Keratinocyte (primary cell): ENCODE measurements around the gene HELZ2. TPM values are rescaled to one million over a fixed set of nuclear protein-coding genes. Genes with fewer than 3 reads are reported as not detected.

ENCODE experiments used
- DNase-seq: peaks from one replicate; pipeline ENCODE4 v3.0.0-alpha.2; 2011; ENCODE audit warnings: low read depth, missing footprints, low spot score
- FAIRE-seq: peaks from 2 replicates; lab custom pipeline; 2011; peaks lifted over from hg19 to GRCh38; lab: Jason Lieb, UNC
- H2AFZ ChIP-seq: 2 replicates; pipeline ENCODE4 v1.6.0; 2012; ENCODE audit warnings: low read length, control low read depth, inconsistent platforms; ENCODE audit not compliant: control insufficient read depth
- H3K27ac ChIP-seq: 2 replicates; pipeline ENCODE4 v1.5.1; 2011; ENCODE audit warnings: low read length; ENCODE audit not compliant: control insufficient read depth, insufficient read depth
- H3K27me3 ChIP-seq: 3 replicates; pipeline ENCODE4 v1.6.0; 2011; ENCODE audit warnings: low read length; ENCODE audit not compliant: control insufficient read depth, insufficient read depth; ENCODE audit errors: extremely low read depth
- H3K36me3 ChIP-seq, 2 experiments: 2 replicates in 1 of 2; 3 replicates in 1 of 2; pipeline ENCODE4 v1.5.1; 2011; ENCODE audit warnings: low read length in 2 of 2, mild to moderate bottlenecking in 1 of 2; ENCODE audit not compliant: control insufficient read depth in 2 of 2, insufficient read depth in 2 of 2; ENCODE audit errors: extremely low read depth in 1 of 2
- H3K4me1 ChIP-seq: 3 replicates; pipeline ENCODE4 v1.5.1; 2011; ENCODE audit warnings: low read length; ENCODE audit not compliant: control insufficient read depth, insufficient read depth; ENCODE audit errors: extremely low read depth
- H3K4me2 ChIP-seq: 3 replicates; pipeline ENCODE4 v1.6.0; 2011; ENCODE audit warnings: low read depth, low read length; ENCODE audit not compliant: control insufficient read depth, insufficient read depth; ENCODE audit errors: extremely low read depth
- H3K4me3 ChIP-seq, 3 experiments: fragments of 200-600 bp in 1 of 3; sonication (generic) in 1 of 3; 2 replicates in 2 of 3; 3 replicates in 1 of 3; pipeline ENCODE4 v1.5.1; 2011 to 2016; ENCODE audit warnings: low read length in 3 of 3, mild to moderate bottlenecking in 3 of 3, control low read depth in 2 of 3, inconsistent platforms in 1 of 3, low read depth in 1 of 3, mixed read lengths in 1 of 3, mixed run types in 1 of 3, moderate library complexity in 1 of 3; ENCODE audit not compliant: control insufficient read depth in 2 of 3, insufficient read depth in 2 of 3; ENCODE audit errors: extremely low read depth in 1 of 3
- H3K79me2 ChIP-seq: 2 replicates; pipeline ENCODE4 v1.6.0; 2012; ENCODE audit warnings: low read length; ENCODE audit not compliant: control insufficient read depth, insufficient read depth
- H3K9ac ChIP-seq: 3 replicates; pipeline ENCODE4 v1.6.0; 2011; ENCODE audit warnings: low read length; ENCODE audit not compliant: control insufficient read depth, insufficient read depth; ENCODE audit errors: extremely low read depth
- H3K9me1 ChIP-seq: 3 replicates; pipeline ENCODE4 v1.6.0; 2011; ENCODE audit warnings: low read length; ENCODE audit not compliant: control insufficient read depth, insufficient read depth; ENCODE audit errors: extremely low read depth
- H3K9me3 ChIP-seq: 2 replicates; pipeline ENCODE4 v1.5.1; 2012; ENCODE audit warnings: low read depth, low read length; ENCODE audit not compliant: control insufficient read depth
- H4K20me1 ChIP-seq: 3 replicates; pipeline ENCODE4 v1.6.0; 2011; ENCODE audit warnings: low read length; ENCODE audit not compliant: control insufficient read depth, insufficient read depth; ENCODE audit errors: extremely low read depth
- EZH2 ChIP-seq: IDR thresholded peaks from one replicate; pipeline ENCODE4 v1.6.1; 2012; ENCODE audit warnings: inconsistent platforms, mild to moderate bottlenecking, low read length, moderate library complexity
- dilution Hi-C: fragments of 300-500 bp; cut with MboI; formaldehyde crosslinking; loops from one replicate; pipeline ENCODE4 v1.7.0; 2020; ENCODE audit warnings: low sequenced_read_pairs; ENCODE audit not compliant: extremely low pct_ligation_motif_present
- polyA plus RNA-seq, 5 experiments: library from polyadenylated mRNA; depleted of rRNA in 3 of 5; stranded (reverse) in 3 of 5; stranded (forward) in 1 of 5; unstranded in 1 of 5; fragments of >200 nt; gene quantifications; 1 replicate in 1 of 5; 2 replicates in 3 of 5; 3 replicates in 1 of 5; pipeline versions ENCODE4 v1.2.1 to v1.2.3, GENCODE V29; 2011 to 2012; ENCODE audit warnings: missing spikeins in 2 of 5, low read depth in 1 of 5, low replicate concordance in 1 of 5
- TF ChIP-seq, protein P1 (sequence below), 3 experiments: IDR thresholded peaks in 1 of 3; conservative IDR thresholded peaks in 1 of 3; optimal IDR thresholded peaks in 1 of 3; 2 replicates in 2 of 3; 3 replicates in 1 of 3; pipeline versions ENCODE3 to v1.5.1; 2011; ENCODE audit warnings: low read length in 3 of 3, mild to moderate bottlenecking in 3 of 3, moderate library complexity in 2 of 3, control low read depth in 1 of 3, inconsistent platforms in 1 of 3; ENCODE audit not compliant: insufficient read depth in 2 of 3; ENCODE audit errors: extremely low read depth in 1 of 3

The HELZ2 gene
- polyA plus RNA-seq, 1 donor (not counting 4 experiments of a cell fraction or from before 2014, with no cell fraction given), result 14.8 TPM

DNA sequence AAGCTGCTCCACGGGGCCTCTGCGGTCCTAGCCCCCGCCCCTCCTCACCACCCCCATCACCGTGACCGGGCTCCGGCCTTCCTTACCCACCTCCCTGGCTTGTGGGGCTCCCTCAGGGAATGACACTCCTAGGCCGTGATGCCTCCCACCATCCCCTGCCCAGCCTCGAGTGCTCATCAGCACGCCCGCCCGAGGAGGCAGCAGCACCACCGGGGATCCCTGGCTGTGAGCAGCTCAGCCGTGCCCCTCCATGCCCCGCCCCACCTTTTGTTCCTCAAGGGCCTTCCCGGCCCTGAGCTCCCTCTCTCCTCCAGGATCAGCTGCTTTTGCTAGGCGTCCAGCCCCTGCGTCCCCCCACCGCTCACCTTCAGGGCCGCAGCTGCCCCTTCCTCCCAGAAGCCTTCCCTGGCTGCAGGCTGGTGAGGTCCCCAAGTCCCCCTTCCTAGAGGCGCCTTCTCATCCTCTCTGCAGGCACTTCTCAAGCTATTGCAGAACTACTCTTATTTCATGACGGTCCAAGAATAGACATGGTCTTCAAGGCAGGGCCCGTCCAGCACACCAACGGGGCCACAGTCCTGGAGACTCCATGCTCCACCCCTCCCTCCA is 17.1 kb downstream of the HELZ2 start:
- Histone ChIP-seq H3K79me2 (no peaks in the 10 kb centered on the region), H3K9me1 (no peaks in the 10 kb centered on the region), H3K4me2 (no peak overlapping the region), H3K27ac (no peak overlapping the region), H3K27me3 (no peaks in the 10 kb centered on the region), H3K9ac (no peak overlapping the region), H2AFZ (no peak overlapping the region), H3K36me3 (peaks cover 21 to 23% of the 10 kb centered on the region in 2 experiments), H3K4me3 (no peak overlapping the region), H4K20me1 (no peaks in the 10 kb centered on the region), H3K9me3 (no peaks in the 10 kb centered on the region), H3K4me1 (peaks cover 16% of the 10 kb centered on the region)
- TF ChIP-seq EZH2, result no peak
- TF ChIP-seq, protein P1, sequence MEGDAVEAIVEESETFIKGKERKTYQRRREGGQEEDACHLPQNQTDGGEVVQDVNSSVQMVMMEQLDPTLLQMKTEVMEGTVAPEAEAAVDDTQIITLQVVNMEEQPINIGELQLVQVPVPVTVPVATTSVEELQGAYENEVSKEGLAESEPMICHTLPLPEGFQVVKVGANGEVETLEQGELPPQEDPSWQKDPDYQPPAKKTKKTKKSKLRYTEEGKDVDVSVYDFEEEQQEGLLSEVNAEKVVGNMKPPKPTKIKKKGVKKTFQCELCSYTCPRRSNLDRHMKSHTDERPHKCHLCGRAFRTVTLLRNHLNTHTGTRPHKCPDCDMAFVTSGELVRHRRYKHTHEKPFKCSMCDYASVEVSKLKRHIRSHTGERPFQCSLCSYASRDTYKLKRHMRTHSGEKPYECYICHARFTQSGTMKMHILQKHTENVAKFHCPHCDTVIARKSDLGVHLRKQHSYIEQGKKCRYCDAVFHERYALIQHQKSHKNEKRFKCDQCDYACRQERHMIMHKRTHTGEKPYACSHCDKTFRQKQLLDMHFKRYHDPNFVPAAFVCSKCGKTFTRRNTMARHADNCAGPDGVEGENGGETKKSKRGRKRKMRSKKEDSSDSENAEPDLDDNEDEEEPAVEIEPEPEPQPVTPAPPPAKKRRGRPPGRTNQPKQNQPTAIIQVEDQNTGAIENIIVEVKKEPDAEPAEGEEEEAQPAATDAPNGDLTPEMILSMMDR (optimal IDR thresholded peaks at IDR 0.05 in 1 of 3, IDR thresholded peaks at IDR 0.05 in 1 of 3, conservative IDR thresholded peaks at IDR 0.05 in 1 of 3; ENCODE audit: extremely low read depth in 1 of 3, insufficient read depth in 2 of 3, low read length in 3 of 3), result no peak
- FAIRE-seq, result no peak
- dilution Hi-C loops, result no loop called here
- no peak for DNase-seq

DNA sequence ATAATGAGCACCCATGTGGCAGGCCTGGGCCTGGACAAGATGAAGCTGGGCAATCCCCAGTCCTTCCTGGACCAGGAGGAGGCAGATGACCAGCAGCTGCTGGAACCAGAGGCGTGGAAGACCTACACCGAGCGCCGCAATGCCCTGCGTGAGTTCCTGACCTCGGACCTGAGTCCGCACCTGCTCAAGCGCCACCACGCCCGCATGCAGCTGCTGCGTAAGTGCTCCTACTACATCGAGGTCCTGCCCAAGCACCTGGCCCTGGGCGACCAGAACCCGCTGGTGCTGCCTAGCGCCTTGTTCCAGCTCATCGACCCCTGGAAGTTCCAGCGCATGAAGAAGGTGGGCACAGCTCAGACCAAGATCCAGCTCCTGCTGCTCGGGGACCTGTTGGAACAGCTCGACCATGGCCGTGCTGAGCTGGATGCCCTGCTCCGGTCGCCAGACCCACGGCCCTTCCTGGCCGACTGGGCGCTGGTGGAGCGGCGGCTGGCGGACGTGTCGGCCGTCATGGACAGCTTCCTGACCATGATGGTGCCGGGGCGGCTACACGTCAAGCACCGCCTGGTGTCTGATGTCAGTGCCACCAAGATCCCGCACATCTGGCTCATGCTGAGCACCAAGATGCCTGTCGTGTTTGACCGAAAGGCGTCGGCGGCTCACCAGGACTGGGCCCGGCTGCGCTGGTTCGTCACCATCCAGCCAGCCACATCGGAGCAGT is 18.2 kb downstream of the HELZ2 start:
- Histone ChIP-seq H3K27me3 (no peaks in the 10 kb centered on the region), H2AFZ (no peak overlapping the region), H3K9me3 (no peaks in the 10 kb centered on the region), H3K9ac (no peak overlapping the region), H4K20me1 (no peaks in the 10 kb centered on the region), H3K27ac (no peak overlapping the region), H3K4me2 (no peak overlapping the region), H3K79me2 (no peaks in the 10 kb centered on the region), H3K4me3 (no peak overlapping the region), H3K9me1 (no peaks in the 10 kb centered on the region), H3K4me1 (peaks cover 16% of the 10 kb centered on the region), H3K36me3 (peaks cover 13 to 14% of the 10 kb centered on the region in 2 experiments)
- no peak for FAIRE-seq
- TF ChIP-seq, protein P1 (optimal IDR thresholded peaks at IDR 0.05 in 1 of 3, IDR thresholded peaks at IDR 0.05 in 1 of 3, conservative IDR thresholded peaks at IDR 0.05 in 1 of 3; ENCODE audit: extremely low read depth in 1 of 3, insufficient read depth in 2 of 3, low read length in 3 of 3), result no peak
- no peak for TF ChIP-seq EZH2
- DNase-seq, result no peak
- dilution Hi-C loops, result no loop called here
